Mesodermal cell (in vitro differentiated cells): ENCODE measurements around the gene NELFB. TPM values are rescaled to one million over a fixed set of nuclear protein-coding genes. Genes with fewer than 3 reads are reported as not detected.

Experiments used
- H3K27ac ChIP-seq: 2 replicates; pipeline ENCODE4 v1.7.0; 2013; ENCODE audit warnings: mild to moderate bottlenecking, low read depth, low read length, moderate library complexity; ENCODE audit not compliant: severe bottlenecking
- H3K36me3 ChIP-seq: 2 replicates; pipeline ENCODE4 v1.7.1; 2013; ENCODE audit warnings: mild to moderate bottlenecking, low read length, moderate library complexity; ENCODE audit not compliant: control insufficient read depth, insufficient read depth
- H3K4me1 ChIP-seq: one replicate; pipeline ENCODE4 v1.7.1; 2013; ENCODE audit warnings: mild to moderate bottlenecking, low read length; ENCODE audit not compliant: insufficient read depth, control insufficient read depth, poor library complexity, severe bottlenecking
- H3K4me3 ChIP-seq: 2 replicates; pipeline ENCODE4 v1.7.0; 2013; ENCODE audit warnings: low read length, control low read depth, mild to moderate bottlenecking; ENCODE audit not compliant: insufficient read depth, poor library complexity, severe bottlenecking; ENCODE audit errors: extremely low read depth
- H3K9me3 ChIP-seq: 2 replicates; pipeline ENCODE4 v1.7.1; 2013; ENCODE audit warnings: mild to moderate bottlenecking, low read length, moderate library complexity; ENCODE audit not compliant: control insufficient read depth
- WGBS, 2 experiments: methylation state at CpG; one replicate each; pipeline ENCODE4 v1.1.5; 2013; ENCODE audit warnings: missing lambda C conversion rate in 2 of 2; ENCODE audit not compliant: insufficient coverage in 2 of 2; 5-methylcytosine and 5-hydroxymethylcytosine counted together
- polyA plus RNA-seq, 2 experiments: library from polyadenylated mRNA; stranded (reverse); fragments of 50-300 nt; gene quantifications; one replicate each; pipeline ENCODE4 v1.2.3, GENCODE V29; 2013

NELFB gene
- 60.0 TPM for polyA plus RNA-seq (2013, experiment 1 of 2)
- 50.4 TPM for polyA plus RNA-seq (2013, experiment 2 of 2)

DNA sequence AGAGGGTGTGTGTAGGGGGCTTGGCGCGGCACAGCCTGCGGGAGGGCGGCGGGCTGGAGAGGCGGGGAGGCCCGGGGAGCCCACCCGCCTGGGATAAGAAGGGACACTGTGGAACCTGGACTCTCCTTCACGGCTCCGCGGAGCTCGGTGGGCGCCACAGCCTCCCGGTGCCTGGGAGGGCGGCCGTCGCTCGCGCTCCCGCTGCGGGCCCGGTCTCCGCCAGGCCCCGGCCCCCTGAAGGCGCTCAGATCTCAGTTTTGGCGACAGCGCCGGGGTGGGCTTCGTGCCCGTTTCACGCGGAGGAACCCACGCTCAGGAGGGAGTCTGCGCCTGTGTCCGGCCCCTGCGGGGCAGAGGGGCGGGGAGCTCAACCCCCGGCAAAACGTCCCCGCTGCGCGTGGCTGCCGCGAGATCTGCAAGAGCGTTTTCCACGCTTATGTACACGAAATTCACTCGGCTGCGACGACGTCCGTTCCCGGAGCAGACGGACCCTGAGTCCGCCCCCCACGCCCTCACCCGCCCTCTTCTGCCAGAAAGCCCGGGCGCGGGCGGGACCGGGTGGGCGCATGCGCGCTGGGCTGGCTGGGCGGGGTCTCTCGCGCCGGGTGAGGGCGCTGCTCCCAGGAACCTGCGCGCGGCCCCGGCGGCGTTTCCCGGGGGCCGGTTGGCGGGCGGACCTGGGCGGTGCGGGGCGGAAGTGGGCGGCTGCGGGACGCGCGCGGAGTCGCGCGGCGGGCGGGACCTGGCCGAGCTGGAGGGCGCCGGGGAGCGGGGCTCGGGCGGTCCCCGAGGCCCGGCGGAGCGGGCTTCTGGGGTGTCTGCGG is at the start of gene NELFB:
Gene NELFB (plus strand): TSS at position 704 of the 824 bp plus-strand sequence.
- Histone ChIP-seq H3K4me3 (peak within 1 kb of the TSS; percentile 97), H3K27ac (peak within 1 kb of the TSS; percentile 80), H3K4me1 (peaks cover 16% of the 10 kb centered on the region), H3K36me3 (peaks cover 34% of the 10 kb centered on the region), H3K9me3 (no peaks in the 10 kb centered on the region)
- 1 to 2% methylated on average over 86 to 97 of the region's 105 CpGs for whole genome bisulfite sequencing, 2 experiments

- Histone ChIP-seq H3K4me1 (peaks cover 19% of the 10 kb centered on the region), H3K27ac (no peak overlapping the region), H3K36me3 (peaks cover 34% of the 10 kb centered on the region), H3K9me3 (no peaks in the 10 kb centered on the region), H3K4me3 (peak overlapping the region; percentile 96)
- 91% methylated on average over 7 of the region's 7 CpGs for WGBS, 2 experiments
Measured at GRCh38 chr9:137206602-137207001, 48.5 kb upstream of the NELFB start.

GRCh38 chr9:137211532-137211931 is 43.6 kb upstream of the NELFB start:
- no peaks in the 10 kb centered on the region for H3K9me3 ChIP-seq
- H3K4me1 ChIP-seq = peaks cover 5% of the 10 kb centered on the region
- 89 to 96% methylated on average over 10 to 13 of the region's 13 CpGs for WGBS, 2 experiments
- H3K4me3 ChIP-seq = no peak overlapping the region
- H3K36me3 ChIP-seq = peaks cover 58% of the 10 kb centered on the region
- no peak overlapping the region for H3K27ac ChIP-seq

DNA sequence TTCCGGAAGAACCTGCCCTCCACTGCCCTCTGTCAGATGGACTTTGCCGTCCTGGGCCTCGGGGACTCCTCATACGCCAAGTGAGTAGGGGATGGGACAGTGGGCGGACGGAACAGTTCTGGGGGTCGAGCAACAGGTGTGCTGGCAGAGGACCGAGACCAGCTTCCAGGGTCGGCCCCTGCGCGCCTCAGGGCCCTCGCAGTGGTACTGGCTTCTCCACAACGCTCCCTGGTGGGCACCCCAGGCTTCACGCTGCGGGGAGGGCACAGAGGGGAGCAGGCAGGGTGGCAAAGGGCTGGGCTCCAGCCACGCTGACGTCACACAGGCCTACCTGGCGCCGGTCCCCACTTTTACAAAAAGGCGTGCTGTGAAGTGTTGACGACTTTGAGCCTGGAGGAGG is 42.6 kb upstream of the NELFB start:
- Histone ChIP-seq H3K4me1 (peaks cover under 1% of the 10 kb centered on the region), H3K27ac (no peak overlapping the region), H3K9me3 (no peaks in the 10 kb centered on the region), H3K4me3 (no peak overlapping the region), H3K36me3 (peaks cover 52% of the 10 kb centered on the region)
- 95 to 97% methylated on average over 20 to 21 of the region's 21 CpGs for WGBS, 2 experiments

DNA sequence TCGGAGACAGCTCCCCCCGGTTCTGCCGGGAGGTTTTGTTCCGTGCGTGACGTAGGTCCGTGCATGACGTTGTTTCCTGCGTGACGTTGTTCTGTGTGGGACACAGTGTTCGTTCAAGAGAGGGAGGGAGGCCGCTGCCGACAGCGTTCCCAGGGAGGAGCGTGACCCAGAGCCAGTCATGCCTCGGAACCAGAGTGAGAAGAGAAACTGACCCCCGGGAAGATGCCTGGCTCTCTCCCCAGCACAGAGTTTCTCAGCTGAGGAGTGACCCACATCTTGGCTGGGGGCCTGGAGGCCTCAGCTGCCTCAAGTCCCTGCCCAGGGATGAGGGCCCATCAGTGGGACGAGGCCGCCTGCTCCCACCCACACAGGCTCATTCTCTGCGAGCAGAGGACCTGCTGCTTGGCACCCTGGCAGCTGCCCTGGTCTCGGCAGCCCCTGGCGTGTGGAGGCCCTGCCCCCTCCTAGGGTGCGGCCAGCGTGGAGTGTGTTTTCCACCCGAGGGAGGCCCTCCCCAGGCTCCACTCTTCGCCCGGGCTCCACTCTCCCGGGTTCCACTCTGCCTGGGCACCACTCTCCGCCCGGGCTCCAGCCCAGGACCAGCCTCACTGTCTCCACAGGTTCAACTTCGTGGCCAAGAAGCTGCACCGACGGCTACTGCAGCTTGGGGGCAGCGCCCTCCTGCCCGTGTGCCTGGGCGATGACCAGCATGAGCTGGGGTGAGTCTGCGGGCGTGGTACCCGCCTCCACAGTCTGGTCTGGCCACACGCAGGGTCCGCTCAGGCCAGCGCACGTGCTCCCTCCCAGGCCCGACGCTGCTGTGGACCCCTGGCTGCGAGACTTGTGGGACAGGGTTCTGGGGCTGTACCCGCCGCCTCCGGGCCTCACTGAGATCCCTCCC is 41.7 kb upstream of the NELFB start:
- whole genome bisulfite sequencing, 2 experiments = 92 to 96% methylated on average over 47 to 49 of the region's 49 CpGs
- H3K36me3 ChIP-seq = peaks cover 48% of the 10 kb centered on the region
- H3K4me3 ChIP-seq = no peak overlapping the region

GRCh38 chr9:137214620-137215019 is 40.5 kb upstream of the NELFB start:
- Histone ChIP-seq H3K27ac (no peak overlapping the region), H3K4me1 (peaks cover 18% of the 10 kb centered on the region), H3K4me3 (no peak overlapping the region), H3K36me3 (peaks cover 40% of the 10 kb centered on the region), H3K9me3 (no peaks in the 10 kb centered on the region)
- WGBS, 2 experiments = 95 to 96% methylated on average over 16 to 17 of the region's 19 CpGs

More for the DNA sequence above, 41.7 kb upstream of the NELFB start:
- Histone ChIP-seq H3K27ac (no peak overlapping the region), H3K9me3 (no peaks in the 10 kb centered on the region), H3K4me1 (peaks cover 10% of the 10 kb centered on the region)

DNA sequence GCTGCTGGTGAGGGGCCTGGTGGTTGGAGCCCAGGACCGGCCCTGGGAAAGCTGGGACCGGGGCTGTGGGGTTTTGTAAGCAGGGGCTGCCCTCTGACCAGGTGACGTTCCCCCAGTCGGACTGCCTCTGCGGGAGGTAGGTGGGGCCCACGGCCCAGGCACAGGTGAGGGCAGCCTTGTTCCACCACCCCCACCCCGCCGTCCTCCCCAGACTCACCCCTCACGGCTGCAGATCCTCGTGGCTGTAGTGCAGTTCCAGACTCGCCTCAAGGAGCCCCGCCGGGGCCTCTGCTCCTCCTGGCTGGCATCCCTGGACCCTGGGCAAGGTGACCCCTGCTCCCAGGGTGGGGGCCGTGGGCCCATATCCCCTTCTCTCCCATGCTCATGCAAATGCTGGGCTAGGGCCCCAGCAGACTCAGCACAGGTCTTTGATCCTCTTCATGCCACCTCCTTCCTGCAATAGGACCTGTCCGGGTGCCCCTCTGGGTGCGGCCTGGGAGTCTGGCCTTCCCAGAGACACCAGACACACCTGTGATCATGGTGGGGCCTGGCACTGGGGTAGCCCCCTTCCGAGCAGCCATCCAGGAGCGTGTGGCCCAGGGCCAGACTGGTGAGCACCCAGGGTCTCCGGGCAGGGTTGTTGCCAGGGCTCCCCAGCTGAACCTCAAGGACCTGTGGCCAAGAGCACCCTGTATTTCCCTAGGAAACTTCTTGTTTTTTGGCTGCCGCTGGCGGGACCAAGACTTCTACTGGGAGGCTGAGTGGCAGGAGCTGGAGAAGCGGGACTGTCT is 39.7 kb upstream of the NELFB start:
- H3K4me1 ChIP-seq = peaks cover 18% of the 10 kb centered on the region
- WGBS, 2 experiments = 93 to 97% methylated on average over 13 to 21 of the region's 22 CpGs
- no peaks in the 10 kb centered on the region for H3K9me3 ChIP-seq
- H3K36me3 ChIP-seq = peaks cover 36% of the 10 kb centered on the region
- no peak overlapping the region for H3K27ac ChIP-seq
- H3K4me3 ChIP-seq = no peak overlapping the region

DNA sequence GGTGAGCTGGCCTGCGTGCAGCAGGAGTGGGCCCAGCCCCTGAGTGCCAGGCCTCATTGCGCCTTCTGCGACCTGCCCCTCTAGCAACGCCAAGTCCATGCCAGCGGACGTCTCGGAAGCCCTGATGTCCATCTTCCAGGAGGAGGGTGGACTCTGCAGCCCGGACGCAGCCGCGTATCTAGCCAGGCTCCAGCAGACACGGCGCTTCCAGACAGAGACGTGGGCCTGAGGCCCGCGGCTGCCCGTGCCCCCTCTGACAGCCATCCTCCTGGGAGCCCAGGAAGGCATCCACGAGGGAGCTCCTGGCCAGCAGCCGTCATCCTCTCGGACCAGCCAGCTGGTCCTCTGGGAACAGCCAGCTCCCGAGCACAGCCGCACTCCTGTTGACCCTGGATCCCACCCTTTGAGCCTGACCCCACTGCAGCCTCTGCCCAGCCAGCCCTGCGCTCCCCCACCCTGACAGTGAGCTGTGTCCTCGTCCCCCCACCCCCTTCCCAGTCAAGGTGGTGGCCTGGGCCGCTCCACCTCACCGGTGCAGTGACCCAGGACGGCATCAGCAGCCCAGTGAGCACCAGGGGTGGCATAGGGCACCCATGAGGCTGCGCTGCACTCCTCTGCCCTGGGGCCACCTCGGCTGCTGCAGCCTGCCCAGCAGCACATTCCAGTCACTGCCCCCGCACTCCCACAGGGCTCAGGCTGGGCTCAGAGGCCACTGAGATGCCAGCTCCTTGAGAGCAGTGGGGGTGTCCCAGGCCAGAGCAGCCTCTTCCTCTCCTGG is 38.8 kb upstream of the NELFB start:
- Histone ChIP-seq H3K36me3 (peaks cover 33% of the 10 kb centered on the region), H3K4me1 (peaks cover 18% of the 10 kb centered on the region), H3K27ac (no peak overlapping the region), H3K4me3 (no peak overlapping the region), H3K9me3 (no peaks in the 10 kb centered on the region)
- WGBS, 2 experiments = 96 to 98% methylated on average over 27 to 28 of the region's 30 CpGs

GRCh38 chr9:137217276-137218211 is 37.6 kb upstream of the NELFB start:
- Histone ChIP-seq H3K9me3 (no peaks in the 10 kb centered on the region), H3K36me3 (peaks cover 33% of the 10 kb centered on the region), H3K27ac (peak overlapping the region; percentile 16), H3K4me1 (peaks cover 18% of the 10 kb centered on the region), H3K4me3 (no peak overlapping the region)
- 60 to 62% methylated on average over 32 to 35 of the region's 36 CpGs for WGBS, 2 experiments
